Right lung (tissue), 5 donors: Measurements from ENCODE around the gene DIAPH1. TPM values are rescaled to one million over a fixed set of nuclear protein-coding genes. Genes with fewer than 3 reads are reported as not detected.

Experiments
- DNase-seq, 2 donors: peaks; one replicate each; pipeline ENCODE4 v3.0.0-alpha.2; 2013
- polyA plus RNA-seq, 5 donors: library from polyadenylated mRNA; unstranded; fragments of 120-200 nt; gene quantifications; one replicate each; pipeline versions ENCODE4 v1.2.1 to v1.2.3, GENCODE V29; 2013; ENCODE audit warnings: inconsistent platforms in 1 of 5, low replicate concordance in 1 of 5; ENCODE audit not compliant: insufficient read length in 5 of 5, insufficient read depth in 1 of 5

The DIAPH1 gene
- polyA plus RNA-seq, 5 donors: 43.3 to 54.3 (median 47.7) TPM

GRCh38 chr5:141484641-141485311, 134.0 kb downstream of the DIAPH1 start, which contains the start of gene PCDHGC4:
PCDHGC4 (plus strand) TSS chr5:141485030; CDS start chr5:141485174, 144 bp downstream.
- no peak for DNase-seq

- DNase-seq: no peak
Measured at GRCh38 chr5:141484310-141484640, 134.5 kb downstream of the DIAPH1 start.

GRCh38 chr5:141483902-141484301, 134.9 kb downstream of the DIAPH1 start:
- no peak for DNase-seq

- no peak for DNase-seq
Measured at GRCh38 chr5:141479776-141480175, 139.0 kb downstream of the DIAPH1 start.

- DNase-seq: peak in 1 of 2 donors; percentile 42
Measured at GRCh38 chr5:141478321-141478945, 140.4 kb downstream of the DIAPH1 start.

GRCh38 chr5:141477815-141478214, 141.0 kb downstream of the DIAPH1 start:
- DNase-seq: no peak

- DNase-seq: no peak
Measured at GRCh38 chr5:141477044-141477575, 141.7 kb downstream of the DIAPH1 start.

- DNase-seq: peak; percentile 81 to 84
Measured at GRCh38 chr5:141476132-141476911, 142.5 kb downstream of the DIAPH1 start.

- peak; percentile 88 to 91 for DNase-seq
Measured at GRCh38 chr5:141475625-141476131, 143.1 kb downstream of the DIAPH1 start, which contains the start of gene PCDHGC3. PCDHGC3 (plus strand) TSS chr5:141475966; CDS start chr5:141476117, 151 bp downstream.

- DNase-seq: no peak
Measured at GRCh38 chr5:141465351-141465750, 153.4 kb downstream of the DIAPH1 start.

Other genes with a start within 250 kb of the DIAPH1 start
- 1 to 10 TPM; 2.0 to 3.0 (median 2.5) TPM for gene PCDHGB3, start 248.8 kb downstream of the DIAPH1 start, polyA plus RNA-seq
- 1 to 10 TPM; 4.2 to 6.1 (median 4.6) TPM for gene PCDHGA6, start 245.1 kb downstream of the DIAPH1 start, polyA plus RNA-seq
- gene PCDHGA7, start 236.3 kb downstream of the DIAPH1 start, polyA plus RNA-seq: 1 to 10 TPM; 1.7 to 2.1 (median 1.9) TPM
- 1 to 10 TPM; 3.1 to 5.0 (median 4.2) TPM for gene PCDHGB4, start 231.3 kb downstream of the DIAPH1 start, polyA plus RNA-seq
- 1 to 10 TPM in 1 of 5 donors, under 1 TPM in 4; 0.50 to 1.1 (median 0.74) TPM for gene PCDHGA8, start 226.4 kb downstream of the DIAPH1 start, polyA plus RNA-seq
- gene PCDHGB5, start 221.1 kb downstream of the DIAPH1 start, polyA plus RNA-seq: 1 to 10 TPM; 6.8 to 8.5 (median 7.7) TPM
- 1 to 10 TPM; 4.4 to 8.3 (median 5.7) TPM for gene PCDHGA9, start 216.2 kb downstream of the DIAPH1 start, polyA plus RNA-seq
- gene PCDHGB6, start 211.0 kb downstream of the DIAPH1 start, polyA plus RNA-seq: 1 to 10 TPM; 6.4 to 9.3 (median 7.8) TPM
- 1 to 10 TPM; 4.2 to 5.4 (median 4.5) TPM for gene PCDHGA10, start 206.0 kb downstream of the DIAPH1 start, polyA plus RNA-seq
- gene PCDHGB7, start 201.3 kb downstream of the DIAPH1 start, polyA plus RNA-seq: 10 to 100 TPM; 13.1 to 15.2 (median 13.9) TPM
- gene PCDHGA11, start 197.9 kb downstream of the DIAPH1 start, polyA plus RNA-seq: 1 to 10 TPM; 2.7 to 4.4 (median 3.2) TPM
- gene PCDHGA12, start 188.5 kb downstream of the DIAPH1 start, polyA plus RNA-seq: 1 to 10 TPM; 2.3 to 4.3 (median 3.4) TPM
- 100 to 1,000 TPM; 102 to 151 (median 113) TPM for gene PCDHGC3, start 143.0 kb downstream of the DIAPH1 start, polyA plus RNA-seq
- 1 to 10 TPM; 1.5 to 2.7 (median 1.7) TPM for gene PCDHGC4, start 134.0 kb downstream of the DIAPH1 start, polyA plus RNA-seq
- gene PCDHGC5, start 129.9 kb downstream of the DIAPH1 start, polyA plus RNA-seq: 1 to 10 TPM in 2 of 5 donors, under 1 TPM in 3; 0.76 to 1.2 (median 0.85) TPM
- gene HDAC3, start 17.8 kb upstream of the DIAPH1 start, polyA plus RNA-seq: 100 to 1,000 TPM in 4 of 5 donors, 10 to 100 TPM in 1; 95.5 to 120 (median 106) TPM
- under 1 TPM; 0.16 to 0.58 (median 0.37) TPM for gene RELL2, start 18.0 kb upstream of the DIAPH1 start, polyA plus RNA-seq
- gene FCHSD1, start 32.4 kb upstream of the DIAPH1 start, polyA plus RNA-seq: 10 to 100 TPM; 18.7 to 26.5 (median 19.1) TPM
- gene ARAP3, start 63.2 kb upstream of the DIAPH1 start, polyA plus RNA-seq: 10 to 100 TPM; 35.3 to 50.1 (median 42.3) TPM